Lung (tissue), 12 donors: ENCODE measurements around the gene ZNF14. TPM values are rescaled to one million over a fixed set of nuclear protein-coding genes. Genes with fewer than 3 reads are reported as not detected.

Experiments
- ATAC-seq: fragments of 200-7000 bp; cut with Tn5 transposase; one replicate; pipeline ENCODE4 v1.9.1; 2020; ENCODE audit warnings: moderate number of reproducible peaks; ENCODE audit not compliant: insufficient read depth, low FRiP score
- DNase-seq, 3 donors: peaks; one replicate each; pipeline ENCODE4 v3.0.0-alpha.2; 2013 to 2017
- H3K27ac ChIP-seq, 2 donors: one replicate each; pipeline ENCODE4 v1.5.1; 2013; ENCODE audit warnings: mild to moderate bottlenecking in 2 of 2, moderate library complexity in 2 of 2, control low read depth in 1 of 2, inconsistent platforms in 1 of 2, low read depth in 1 of 2, low read length in 1 of 2
- H3K27me3 ChIP-seq, 3 donors: one replicate each; pipeline ENCODE4 v1.5.1; 2013; ENCODE audit warnings: low read length in 2 of 3; ENCODE audit not compliant: control insufficient read depth in 3 of 3, insufficient read depth in 3 of 3
- H3K36me3 ChIP-seq, 4 donors: one replicate each; pipeline ENCODE4 v1.5.1; 2013; ENCODE audit warnings: low read length in 4 of 4, mild to moderate bottlenecking in 1 of 4, moderate library complexity in 1 of 4; ENCODE audit not compliant: control insufficient read depth in 4 of 4, insufficient read depth in 4 of 4
- H3K4me1 ChIP-seq, 5 donors: one replicate each; pipeline ENCODE4 v1.5.1; 2013; ENCODE audit warnings: low read length in 5 of 5, mild to moderate bottlenecking in 2 of 5, moderate library complexity in 1 of 5; ENCODE audit not compliant: control insufficient read depth in 5 of 5, insufficient read depth in 5 of 5
- H3K4me3 ChIP-seq: one replicate; pipeline ENCODE4 v1.5.1; 2013; ENCODE audit warnings: mild to moderate bottlenecking, control low read depth, moderate library complexity
- H3K9ac ChIP-seq, 2 donors: one replicate each; pipeline ENCODE4 v1.5.1; 2013; ENCODE audit warnings: low read length in 2 of 2, control low read depth in 1 of 2; ENCODE audit not compliant: insufficient read depth in 1 of 2
- H3K9me3 ChIP-seq, 4 donors: one replicate each; pipeline ENCODE4 v1.5.1; 2013; ENCODE audit warnings: low read length in 3 of 4, mild to moderate bottlenecking in 1 of 4, moderate library complexity in 1 of 4; ENCODE audit not compliant: control insufficient read depth in 4 of 4, insufficient read depth in 3 of 4
- CTCF ChIP-seq: IDR thresholded peaks from 2 replicates; pipeline ENCODE4 v1.5.1; 2012; ENCODE audit warnings: mild to moderate bottlenecking; ENCODE audit errors: control extremely low read depth, extremely low read depth
- WGBS, 2 donors: extraction: QIAGEN DNeasy Blood & Tissue Kit; methylation state at CpG; one replicate each; pipeline ENCODE4 v1.1.7; 2013; 5-methylcytosine and 5-hydroxymethylcytosine counted together
- polyA plus RNA-seq, 2 donors: library from polyadenylated mRNA; stranded (reverse); fragments of 200-250 nt; gene quantifications; one replicate each; pipeline ENCODE4 v1.2.1, GENCODE V29; 2013
- total RNA-seq, 2 donors: library from RNA; depleted of rRNA in 1 of 2; stranded (reverse); fragments of >200 nt in 1 of 2; gene quantifications; one replicate each; pipeline ENCODE4 v1.2.1, GENCODE V29; 2014 to 2021
- donor health status: control.
- donor health status: control.
- donor health status: Bipolar disorder and iron deficiency.
- donor health status: healthy.
- donor health status: DM: yes; HTN: yes; CAD: no.

The ZNF14 gene
- total and polyA plus RNA-seq, 4 donors, result 2.6 to 18.1 (median 3.9) TPM

GRCh38 chr19:19747357-19748220, 14.7 kb upstream of the ZNF14 start:
- Histone ChIP-seq H3K9me3 (peaks cover 0 to 39% (median 0%) of the 10 kb centered on the region in 4 donors), H3K4me1 (no peaks in the 10 kb centered on the region), H3K9ac (no peak overlapping the region), H3K36me3 (no peaks in the 10 kb centered on the region), H3K27me3 (no peaks in the 10 kb centered on the region), H3K27ac (no peak overlapping the region), H3K4me3 (no peak overlapping the region)
- TF ChIP-seq CTCF, result no peak
- 88 to 89% methylated on average over 13 of the region's 13 CpGs for WGBS, 2 donors
- ATAC-seq, result no peak
- no peak for DNase-seq

- no peak for ATAC-seq
Observed at GRCh38 chr19:19746286-19747213, 13.6 kb upstream of the ZNF14 start.

GRCh38 chr19:19745496-19746285, 12.8 kb upstream of the ZNF14 start:
- WGBS, 2 donors, result 73 to 86% methylated on average over 17 of the region's 17 CpGs
- H3K27me3 ChIP-seq, result no peaks in the 10 kb centered on the region
- ATAC-seq, result no peak
- no peak for TF ChIP-seq CTCF
- no peak overlapping the region for H3K27ac ChIP-seq
- H3K36me3 ChIP-seq, result no peaks in the 10 kb centered on the region
- no peaks in the 10 kb centered on the region for H3K4me1 ChIP-seq
- no peak overlapping the region for H3K4me3 ChIP-seq
- H3K9me3 ChIP-seq, result peaks cover 0 to 29% (median 0%) of the 10 kb centered on the region in 4 donors
- H3K9ac ChIP-seq, result no peak overlapping the region
- no peak for DNase-seq

More at GRCh38 chr19:19746286-19747213, 13.6 kb upstream of the ZNF14 start:
- H3K27me3 ChIP-seq, result no peaks in the 10 kb centered on the region
- no peaks in the 10 kb centered on the region for H3K36me3 ChIP-seq
- H3K9ac ChIP-seq, result no peak overlapping the region
- 61 to 64% methylated on average over 15 of the region's 15 CpGs for WGBS, 2 donors
- H3K4me3 ChIP-seq, result no peak overlapping the region
- H3K4me1 ChIP-seq, result no peaks in the 10 kb centered on the region
- H3K9me3 ChIP-seq, result peaks cover 0 to 38% (median 0%) of the 10 kb centered on the region in 4 donors
- H3K27ac ChIP-seq, result no peak overlapping the region
- DNase-seq, result no peak
- TF ChIP-seq CTCF, result no peak
